Neutrophil (primary cell): Measurements from ENCODE around the gene CD180.

Source experiments
- H3K27ac ChIP-seq: fragments of 200-600 bp; sonication (generic); 2 replicates; pipeline ENCODE4 v1.5.1; 2016; ENCODE audit warnings: mild to moderate bottlenecking, moderate library complexity
- H3K27me3 ChIP-seq: fragments of 200-600 bp; sonication (generic); 2 replicates; pipeline ENCODE4 v1.6.0; 2016; ENCODE audit warnings: mild to moderate bottlenecking
- H3K36me3 ChIP-seq: fragments of 200-600 bp; sonication (generic); 2 replicates; pipeline ENCODE4 v1.5.1; 2017
- H3K4me1 ChIP-seq, 2 experiments: fragments of 200-600 bp in 1 of 2; sonication (generic) in 1 of 2; 1 replicate in 1 of 2; 2 replicates in 1 of 2; pipeline versions ENCODE4 v1.5.1 to v1.6.1; 2013 to 2016; ENCODE audit warnings: low read depth in 1 of 2, low read length in 1 of 2, mild to moderate bottlenecking in 1 of 2, moderate library complexity in 1 of 2; ENCODE audit not compliant: control insufficient read depth in 1 of 2, insufficient read depth in 1 of 2
- H3K4me3 ChIP-seq, 2 experiments: fragments of 200-600 bp in 1 of 2; sonication (generic) in 1 of 2; 1 replicate in 1 of 2; 2 replicates in 1 of 2; pipeline ENCODE4 v1.5.1; 2013 to 2016; ENCODE audit warnings: low read depth in 1 of 2, low read length in 1 of 2, mild to moderate bottlenecking in 1 of 2, moderate library complexity in 1 of 2
- H3K9me3 ChIP-seq: fragments of 200-600 bp; sonication (generic); 2 replicates; pipeline ENCODE4 v1.5.1; 2016
- CTCF ChIP-seq: fragments of 200-600 bp; sonication (generic); IDR thresholded peaks from 2 replicates; pipeline ENCODE4 v1.5.1; 2016; ENCODE audit warnings: antibody characterized with exemption

CD180 gene

GRCh38 chr5:67189931-67190330, 6.7 kb downstream of the CD180 start:
- H3K27ac ChIP-seq = no peak overlapping the region
- TF ChIP-seq CTCF = no peak
- no peak overlapping the region for H3K4me3 ChIP-seq
- no peaks in the 10 kb centered on the region for H3K27me3 ChIP-seq
- H3K9me3 ChIP-seq = no peaks in the 10 kb centered on the region
- peaks cover 13 to 30% of the 10 kb centered on the region in 2 experiments for H3K4me1 ChIP-seq
- no peaks in the 10 kb centered on the region for H3K36me3 ChIP-seq

GRCh38 chr5:67189079-67189354, 7.6 kb downstream of the CD180 start:
- Histone ChIP-seq H3K27ac (no peak overlapping the region), H3K4me1 (peaks cover 13 to 34% of the 10 kb centered on the region in 2 experiments)

GRCh38 chr5:67188274-67189078, 8.1 kb downstream of the CD180 start:
- H3K27me3 ChIP-seq = no peaks in the 10 kb centered on the region
- H3K36me3 ChIP-seq = no peaks in the 10 kb centered on the region
- H3K4me1 ChIP-seq = peaks cover 13 to 32% of the 10 kb centered on the region in 2 experiments
- no peak overlapping the region for H3K4me3 ChIP-seq
- no peak for TF ChIP-seq CTCF
- H3K9me3 ChIP-seq = no peaks in the 10 kb centered on the region
- H3K27ac ChIP-seq = peak overlapping the region; percentile 68

More at GRCh38 chr5:67189079-67189354, 7.6 kb downstream of the CD180 start:
- TF ChIP-seq CTCF = no peak
- no peaks in the 10 kb centered on the region for H3K9me3 ChIP-seq
- H3K36me3 ChIP-seq = no peaks in the 10 kb centered on the region
- no peak overlapping the region for H3K4me3 ChIP-seq
- no peaks in the 10 kb centered on the region for H3K27me3 ChIP-seq

- H3K27me3 ChIP-seq = no peaks in the 10 kb centered on the region
- no peaks in the 10 kb centered on the region for H3K36me3 ChIP-seq
- peaks cover 8 to 30% of the 10 kb centered on the region in 2 experiments for H3K4me1 ChIP-seq
- H3K9me3 ChIP-seq = no peaks in the 10 kb centered on the region
- no peak overlapping the region for H3K4me3 ChIP-seq
- H3K27ac ChIP-seq = peak overlapping the region; percentile 68
- no peak for TF ChIP-seq CTCF
Measured at GRCh38 chr5:67187006-67187715, 9.4 kb downstream of the CD180 start.

- TF ChIP-seq CTCF = no peak
Measured at GRCh38 chr5:67183859-67184258, 12.7 kb downstream of the CD180 start.

More at GRCh38 chr5:67183859-67184258, 12.7 kb downstream of the CD180 start:
- Histone ChIP-seq H3K27ac (no peak overlapping the region), H3K27me3 (no peaks in the 10 kb centered on the region), H3K4me3 (no peak overlapping the region), H3K9me3 (no peaks in the 10 kb centered on the region), H3K36me3 (no peaks in the 10 kb centered on the region), H3K4me1 (peaks cover 12 to 44% of the 10 kb centered on the region in 2 experiments)
